ENCODE results near the gene LMF2.

LMF2 gene

GRCh38 chr22:50479721-50480120 lies 27.8 kb downstream of the LMF2 start:
- no peak for TF ChIP-seq CTCF (IDR thresholded peaks at IDR 0.05)
- no peaks in the 10 kb centered on the region for H3K27me3 ChIP-seq (ENCODE audit: control insufficient read depth, insufficient read depth, low read length)

GRCh38 chr22:50477923-50478322 lies 29.6 kb downstream of the LMF2 start:
- Histone ChIP-seq H3K27me3 (ENCODE audit: control insufficient read depth, insufficient read depth, low read length) (no peaks in the 10 kb centered on the region), H2AFZ (no peak overlapping the region), H3K27ac (no peak overlapping the region), H3K79me2 (peaks cover 11% of the 10 kb centered on the region), H3K4me1 (peaks cover 5% of the 10 kb centered on the region), H3K9me3 (ENCODE audit: control insufficient read depth, low read length) (no peaks in the 10 kb centered on the region), H3K4me2 (ENCODE audit: low read length) (no peak overlapping the region), H3K4me3 (ENCODE audit: low read depth, low read length) (no peak overlapping the region), H3K9ac (no peak overlapping the region), H3K36me3 (ENCODE audit: control insufficient read depth, insufficient read depth, low read length) (no peaks in the 10 kb centered on the region)
- TF ChIP-seq CTCF (IDR thresholded peaks at IDR 0.05) = no peak

More at GRCh38 chr22:50479721-50480120, 27.8 kb downstream of the LMF2 start:
- no peaks in the 10 kb centered on the region for H3K9me3 ChIP-seq (ENCODE audit: control insufficient read depth, low read length)
- no peaks in the 10 kb centered on the region for H3K4me1 ChIP-seq
- H3K4me2 ChIP-seq (ENCODE audit: low read length) = no peak overlapping the region
- no peak overlapping the region for H3K9ac ChIP-seq
- H3K79me2 ChIP-seq = no peaks in the 10 kb centered on the region
- no peak overlapping the region for H2AFZ ChIP-seq
- H3K4me3 ChIP-seq (ENCODE audit: low read depth, low read length) = no peak overlapping the region
- no peak overlapping the region for H3K27ac ChIP-seq
- H3K36me3 ChIP-seq (ENCODE audit: control insufficient read depth, insufficient read depth, low read length) = no peaks in the 10 kb centered on the region

GRCh38 chr22:50476868-50477267 lies 30.6 kb downstream of the LMF2 start:
- Histone ChIP-seq H2AFZ (no peak overlapping the region), H3K4me3 (ENCODE audit: low read depth, low read length) (no peak overlapping the region), H3K79me2 (peaks cover 22% of the 10 kb centered on the region), H3K9ac (no peak overlapping the region), H3K27ac (no peak overlapping the region), H3K27me3 (ENCODE audit: control insufficient read depth, insufficient read depth, low read length) (no peaks in the 10 kb centered on the region), H3K4me2 (ENCODE audit: low read length) (no peak overlapping the region), H3K4me1 (peaks cover 8% of the 10 kb centered on the region), H3K36me3 (ENCODE audit: control insufficient read depth, insufficient read depth, low read length) (no peaks in the 10 kb centered on the region), H3K9me3 (ENCODE audit: control insufficient read depth, low read length) (no peaks in the 10 kb centered on the region)
- no peak for TF ChIP-seq CTCF (IDR thresholded peaks at IDR 0.05)

GRCh38 chr22:50475652-50476002 lies 31.9 kb downstream of the LMF2 start:
- Histone ChIP-seq H3K9ac (no peak overlapping the region), H3K27me3 (ENCODE audit: control insufficient read depth, insufficient read depth, low read length) (no peaks in the 10 kb centered on the region), H3K4me3 (ENCODE audit: low read depth, low read length) (no peak overlapping the region), H2AFZ (no peak overlapping the region), H3K36me3 (ENCODE audit: control insufficient read depth, insufficient read depth, low read length) (no peaks in the 10 kb centered on the region), H3K27ac (no peak overlapping the region), H3K9me3 (ENCODE audit: control insufficient read depth, low read length) (no peaks in the 10 kb centered on the region), H3K4me1 (peaks cover 8% of the 10 kb centered on the region), H3K79me2 (peaks cover 34% of the 10 kb centered on the region), H3K4me2 (ENCODE audit: low read length) (peak overlapping the region; percentile 99)
- TF ChIP-seq CTCF (IDR thresholded peaks at IDR 0.05) = no peak

All from parathyroid adenoma (tissue), 2 donors.